Activated gamma-delta T cell treated with Interleukin-2 at 50 U/mL for 16 hours (primary cell): ENCODE data around the gene BRSK2.

Experiments
- DNase-seq: peaks from one replicate; pipeline ENCODE4 v3.0.0-alpha.2; 2020

Gene BRSK2

GRCh38 chr11:1438261-1438966, 48.7 kb downstream of the BRSK2 start:
- no peak for DNase-seq

- no peak for DNase-seq
Measured at GRCh38 chr11:1438967-1439330, 49.2 kb downstream of the BRSK2 start.

DNA sequence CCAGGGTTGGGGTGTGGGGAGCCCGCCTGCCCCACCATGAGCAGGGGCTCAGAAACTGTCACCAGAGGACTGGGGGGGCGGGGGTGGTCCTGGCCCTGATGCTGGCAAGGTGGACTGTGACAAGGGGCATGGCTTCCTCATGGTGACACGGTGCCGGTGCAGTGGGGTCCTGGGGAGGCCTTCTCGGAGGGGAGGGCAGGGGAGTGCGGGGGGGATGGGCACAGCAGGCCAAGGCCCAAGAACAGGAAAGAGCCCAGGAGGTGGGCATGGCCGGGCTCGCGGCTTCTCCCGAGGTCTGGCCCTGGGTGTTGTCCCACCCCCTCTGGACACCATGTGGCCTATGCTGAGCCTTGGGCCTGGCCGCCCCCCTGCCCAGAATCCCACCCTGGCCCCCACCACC, 49.6 kb downstream of the BRSK2 start:
- DNase-seq: no peak

- no peak for DNase-seq
Measured at GRCh38 chr11:1440066-1440465, 50.3 kb downstream of the BRSK2 start.

GRCh38 chr11:1440496-1440895, 50.8 kb downstream of the BRSK2 start:
- DNase-seq: no peak

DNA sequence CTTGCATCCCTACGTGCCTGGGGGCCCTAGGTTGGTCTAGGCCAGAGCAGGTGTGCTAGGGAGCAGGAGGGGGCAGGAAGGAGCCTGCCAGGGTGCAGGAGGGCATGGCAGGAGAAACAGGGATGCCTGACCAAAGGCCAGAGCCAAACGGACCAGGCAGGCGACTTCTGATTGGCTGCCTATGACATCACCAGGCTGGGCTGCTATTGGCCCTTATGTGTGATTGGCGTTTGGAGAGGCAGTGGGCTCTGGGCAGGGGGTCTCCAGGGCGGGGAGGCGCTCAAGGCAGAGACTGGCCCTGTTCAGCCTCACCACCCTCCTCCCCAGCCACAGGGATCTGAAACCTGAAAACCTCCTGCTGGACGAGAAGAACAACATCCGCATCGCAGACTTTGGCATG, 52.4 kb downstream of the BRSK2 start:
- no peak for DNase-seq

DNA sequence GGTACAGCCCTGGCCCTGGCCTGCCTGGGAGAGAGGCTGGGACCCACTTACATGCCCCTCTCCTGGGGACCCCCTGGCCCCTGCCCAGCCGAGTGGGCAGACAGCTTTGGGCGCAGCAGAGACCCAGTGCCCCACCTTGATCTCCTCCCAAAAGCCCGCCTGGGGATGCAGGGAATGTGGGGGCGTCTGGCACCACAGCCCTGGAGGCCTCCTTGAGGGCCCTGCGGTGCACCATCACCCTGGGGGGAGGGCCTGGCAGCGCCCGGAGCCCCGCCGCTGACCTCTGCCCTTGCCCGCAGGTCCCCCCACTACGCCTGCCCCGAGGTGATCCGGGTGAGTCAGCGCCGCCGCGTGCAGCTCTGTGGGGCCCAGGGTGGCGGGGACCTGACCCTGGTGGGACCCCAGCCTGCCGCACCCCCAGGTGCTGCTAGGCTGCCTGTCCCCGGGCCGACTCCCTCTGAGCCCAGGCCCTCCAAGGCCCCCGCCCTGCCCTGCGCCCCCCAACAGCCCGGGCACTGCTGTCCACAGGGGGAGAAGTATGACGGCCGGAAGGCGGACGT, 53.2 kb downstream of the BRSK2 start:
- DNase-seq: no peak

- DNase-seq: no peak
Measured at GRCh38 chr11:1443737-1444136, 54.0 kb downstream of the BRSK2 start.

GRCh38 chr11:1444321-1444720, 54.6 kb downstream of the BRSK2 start:
- no peak for DNase-seq

- DNase-seq: no peak
Measured at GRCh38 chr11:1444823-1445422, 55.2 kb downstream of the BRSK2 start.

DNA sequence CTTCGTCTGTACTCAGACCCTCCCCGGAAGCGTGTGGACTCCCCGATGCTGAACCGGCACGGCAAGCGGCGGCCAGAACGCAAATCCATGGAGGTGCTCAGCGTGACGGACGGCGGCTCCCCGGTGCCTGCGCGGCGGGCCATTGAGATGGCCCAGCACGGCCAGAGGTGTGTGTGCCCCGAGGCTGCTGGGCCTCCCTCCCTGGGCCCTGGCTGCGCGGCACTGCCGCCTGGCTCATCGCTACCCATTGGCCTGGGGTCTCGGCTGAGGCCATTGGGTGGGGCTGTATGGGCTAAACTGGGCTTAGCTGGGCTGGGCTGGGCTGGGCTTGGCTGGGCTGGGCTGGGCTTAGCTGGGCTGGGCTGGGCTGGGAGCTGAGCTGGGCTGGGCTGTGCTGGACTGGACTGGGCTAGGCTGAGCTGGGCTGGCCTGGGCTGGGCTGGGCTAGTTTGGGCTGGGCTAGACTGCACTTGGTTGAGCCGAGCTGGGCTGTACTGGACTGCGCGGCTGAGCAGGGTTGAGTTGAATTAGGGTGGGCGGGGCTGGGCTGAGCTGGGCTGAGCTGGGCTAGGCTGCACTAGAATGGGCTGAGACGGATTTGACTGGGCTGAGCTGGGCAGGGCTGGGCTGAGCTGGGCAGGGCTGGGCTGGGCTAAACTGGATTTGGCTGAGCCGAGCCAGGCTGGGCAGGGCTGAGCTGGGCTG, 56.2 kb downstream of the BRSK2 start:
- no peak for DNase-seq

DNA sequence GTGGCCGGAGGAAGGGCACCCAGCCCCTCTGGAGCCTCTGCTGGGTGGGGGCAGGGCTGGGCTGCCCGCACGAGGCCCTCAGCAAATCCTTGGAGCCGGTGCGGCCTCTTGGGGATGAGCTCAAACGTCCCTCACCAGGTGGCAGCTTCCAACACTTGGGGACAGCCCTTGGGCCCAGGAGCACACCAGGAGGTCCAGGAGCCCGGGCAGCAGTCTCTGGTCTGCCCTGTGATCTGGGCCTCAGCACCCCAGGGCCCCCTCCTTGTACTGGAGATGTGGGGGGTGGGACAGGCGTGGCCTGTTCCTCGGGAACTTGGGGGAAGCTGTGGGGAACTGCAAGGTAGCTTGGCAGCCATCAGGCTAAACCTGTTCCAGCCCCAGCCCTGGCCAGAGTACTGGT, 56.9 kb downstream of the BRSK2 start:
- DNase-seq: no peak

DNA sequence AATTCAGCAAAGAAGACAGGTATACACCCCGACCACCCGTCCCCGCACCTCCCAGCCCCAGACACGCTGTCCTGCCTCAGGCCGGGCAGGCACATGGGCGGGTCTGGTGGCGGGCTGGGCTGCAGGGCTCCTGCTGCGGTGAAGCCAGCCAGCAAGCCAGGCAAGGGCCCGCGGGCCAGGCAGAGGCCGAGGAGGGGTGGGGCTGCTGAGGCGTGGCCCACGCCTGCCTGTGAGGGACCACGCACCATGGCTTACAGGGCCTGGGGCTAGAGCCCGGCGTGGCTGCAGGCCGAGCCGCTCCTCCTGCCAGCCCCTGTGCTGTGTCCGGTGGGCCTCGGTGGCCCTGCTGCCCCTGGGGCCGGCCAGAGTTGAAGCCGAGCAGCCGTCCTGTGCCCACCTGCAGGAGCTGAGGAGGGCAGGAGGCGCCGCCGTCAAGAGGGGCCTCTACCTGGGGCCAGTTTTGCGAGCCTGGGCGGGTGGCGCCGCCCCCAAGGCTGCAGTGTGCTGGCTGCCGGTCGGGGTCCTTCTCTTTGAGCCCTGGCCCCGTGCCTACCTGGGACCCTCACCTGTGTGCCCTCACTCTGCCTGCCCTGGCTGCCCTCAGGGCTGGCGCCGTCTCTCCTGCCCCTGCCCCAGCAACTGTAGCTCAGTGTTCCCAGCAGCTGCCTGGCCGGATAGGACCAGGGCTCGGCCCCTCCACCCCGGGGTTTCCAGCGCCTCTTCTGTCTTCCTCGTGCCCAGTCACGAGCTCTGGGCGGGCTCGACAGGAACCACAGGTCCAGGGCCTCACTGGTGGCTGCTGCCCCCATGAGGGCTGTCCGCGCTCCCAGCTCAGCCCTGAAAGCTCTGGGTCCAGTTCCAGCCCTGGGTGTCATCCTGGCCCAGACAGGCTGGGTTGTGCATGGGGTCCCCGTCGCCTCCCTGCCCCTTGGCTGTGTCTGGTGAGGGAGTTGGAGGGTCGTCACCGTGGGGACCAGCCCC, 58.4 kb downstream of the BRSK2 start:
- DNase-seq: no peak

DNA sequence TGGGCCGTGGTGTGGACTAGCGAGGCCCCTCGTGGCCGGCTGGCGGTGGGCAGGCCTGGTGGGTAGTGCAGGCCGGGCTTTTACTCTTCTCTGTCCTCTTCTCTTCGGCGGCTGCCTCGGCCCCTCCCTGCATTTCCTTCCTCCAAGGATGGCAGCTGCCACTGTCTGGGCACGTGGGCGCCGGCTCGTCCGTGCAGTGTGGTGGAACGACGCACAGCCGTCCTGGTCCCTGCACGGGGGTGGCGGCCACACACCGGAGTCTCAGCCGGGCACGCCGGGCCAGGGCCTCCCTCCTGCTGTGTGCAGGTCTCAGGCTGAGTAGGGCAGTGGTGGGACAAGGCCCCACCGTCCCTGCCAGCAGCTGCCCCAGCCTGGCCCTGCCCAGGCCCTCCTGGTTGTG, 59.1 kb downstream of the BRSK2 start:
- DNase-seq: no peak

GRCh38 chr11:1449490-1450243, 59.9 kb downstream of the BRSK2 start:
- DNase-seq: no peak

- DNase-seq: no peak
Measured at GRCh38 chr11:1450344-1450875, 60.7 kb downstream of the BRSK2 start.

DNA sequence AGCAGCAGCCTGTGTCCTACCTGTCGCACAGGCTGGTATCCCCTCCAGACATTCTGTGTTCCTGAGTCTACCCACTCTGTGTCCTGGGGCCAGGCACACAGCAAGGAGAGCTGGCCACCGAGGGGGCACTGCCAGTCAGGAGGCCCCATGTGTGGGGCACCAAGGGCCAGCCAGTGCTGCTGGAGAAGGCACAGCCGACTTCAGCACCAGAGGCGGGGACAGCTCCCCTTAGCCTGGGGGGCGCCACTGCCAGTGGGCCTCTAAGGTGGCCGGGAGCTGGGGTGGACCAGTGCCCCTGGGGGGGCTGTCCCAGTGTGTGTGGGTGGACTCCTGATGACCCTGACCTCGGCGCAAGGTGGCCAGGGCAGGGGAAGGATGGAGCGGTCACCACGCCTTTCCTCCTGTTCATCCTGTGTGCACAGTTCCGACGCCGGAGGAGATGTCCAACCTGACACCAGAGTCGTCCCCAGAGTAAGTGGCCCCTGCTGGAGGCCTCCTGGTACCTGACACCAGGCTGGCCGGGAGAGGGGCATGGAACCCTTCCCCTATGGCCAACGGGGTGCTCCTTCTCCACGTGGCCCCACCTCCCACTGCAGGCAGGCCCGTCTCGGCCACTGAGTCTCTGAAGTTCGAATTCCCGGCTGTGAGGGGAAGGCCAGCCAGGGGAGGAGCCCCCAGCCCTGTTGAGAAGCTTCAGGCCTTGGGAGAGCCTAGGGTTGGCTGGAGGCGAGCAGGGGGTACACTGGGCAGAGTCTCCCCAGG, 61.4 kb downstream of the BRSK2 start:
- DNase-seq: no peak

DNA sequence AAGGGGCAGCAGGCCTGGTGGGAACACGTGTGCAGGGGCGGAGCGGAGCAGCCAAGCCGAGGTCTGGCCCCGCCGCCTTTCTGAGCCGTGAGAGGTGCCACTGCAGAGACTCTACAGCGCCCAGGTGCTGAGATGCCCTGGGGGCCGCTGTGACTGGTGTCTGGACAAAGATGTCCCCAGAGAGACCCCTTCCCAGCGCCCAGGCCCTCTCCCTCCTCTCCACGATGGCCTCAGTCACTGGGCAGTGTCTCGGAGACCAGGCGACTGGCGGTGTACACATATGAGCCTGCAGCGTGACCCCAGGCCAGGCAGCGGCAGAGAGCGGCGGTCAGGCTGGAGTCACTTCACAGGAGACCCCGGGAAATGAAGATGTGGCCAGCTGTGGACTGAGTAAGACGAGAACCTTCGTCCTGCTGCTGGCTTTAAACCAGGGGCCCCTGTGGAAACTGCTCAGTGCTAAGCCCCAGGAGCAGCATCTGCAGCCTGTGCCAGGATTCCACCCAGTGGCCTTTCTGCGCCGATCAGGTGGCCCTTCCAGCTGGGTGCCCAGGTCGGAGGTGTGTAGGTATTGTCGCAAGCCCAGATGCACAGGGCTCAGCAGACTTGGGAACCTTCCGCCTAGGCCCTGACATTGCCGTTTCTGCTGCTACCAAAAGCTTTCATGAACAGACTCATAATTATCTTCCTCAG, 62.2 kb downstream of the BRSK2 start:
- DNase-seq: no peak

DNA sequence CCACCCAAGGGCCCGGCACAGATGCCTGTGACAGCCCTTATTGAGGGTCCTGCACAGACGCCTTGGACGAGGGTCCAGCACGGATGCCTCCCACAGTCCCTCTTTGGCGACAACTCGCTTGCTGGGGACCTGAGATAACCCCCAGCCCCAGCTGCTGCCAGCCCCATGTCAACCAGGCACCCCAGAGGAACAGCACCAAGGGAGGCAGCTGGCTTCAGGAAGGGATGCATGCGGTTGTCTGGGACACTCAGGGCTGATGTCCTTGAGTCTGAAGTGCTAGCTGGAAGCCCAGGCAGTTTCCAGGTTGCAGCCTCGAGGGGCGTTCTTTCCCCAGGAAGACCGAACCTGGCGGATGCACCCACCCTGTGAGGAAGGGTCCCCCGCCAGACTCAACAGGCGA, 63.0 kb downstream of the BRSK2 start:
- no peak for DNase-seq

DNA sequence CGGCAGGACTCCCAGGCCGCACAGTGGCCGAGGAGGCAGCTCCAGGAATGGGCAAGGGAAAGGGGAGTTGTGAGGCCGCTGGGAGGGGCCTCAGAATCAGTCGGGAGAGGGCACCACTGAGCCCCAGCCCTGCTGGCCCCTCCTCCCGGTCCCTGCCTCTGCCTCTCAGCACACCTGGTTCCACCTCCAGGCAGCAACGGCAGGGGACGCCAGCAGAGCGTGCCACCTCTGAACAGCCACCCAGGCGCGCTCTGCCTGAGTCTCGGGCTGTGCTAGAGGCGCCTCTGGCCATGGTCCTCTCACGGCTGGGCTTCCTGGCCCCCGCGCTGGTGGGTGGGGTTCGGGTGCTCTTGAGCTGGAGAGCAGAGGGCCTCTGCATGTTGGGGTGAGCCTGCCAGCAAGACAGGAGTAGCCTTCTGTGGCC, 63.9 kb downstream of the BRSK2 start:
- no peak for DNase-seq
